ENCODE measurements around the gene UBE2H. TPM values are rescaled to one million over a fixed set of nuclear protein-coding genes. Genes with fewer than 3 reads are reported as not detected.

Gene UBE2H
- total RNA-seq, 3 donors from 2014 or later (not counting 1 experiment from before 2014, with no cell fraction given), result 80.9 to 86.9 (median 83.1) TPM

- intact Hi-C loops (cut with micrococcal nuclease), result no loop called here
- Mint-ChIP-seq H3K9me3 (no peaks in the 10 kb centered on the region), H3K27me3 (ENCODE audit: low read depth in 2 of 2) (peaks cover 0 to 5% of the 10 kb centered on the region in 2 donors), H3K4me3 (no peak overlapping the region), H3K36me3 (no peaks in the 10 kb centered on the region), H3K4me1 (no peaks in the 10 kb centered on the region), H3K27ac (no peak overlapping the region)
- Histone ChIP-seq H3K36me3 (ENCODE audit: control insufficient read depth, insufficient read depth, low read length) (no peaks in the 10 kb centered on the region), H3K9me3 (ENCODE audit: control insufficient read depth, insufficient read depth, low read length) (no peaks in the 10 kb centered on the region), H3K4me1 (ENCODE audit: control insufficient read depth, insufficient read depth, low read length) (no peaks in the 10 kb centered on the region), H3K27ac (ENCODE audit: low read length) (no peak overlapping the region), H3K4me3 (ENCODE audit: low read length) (no peak overlapping the region), H3K27me3 (ENCODE audit: control insufficient read depth, insufficient read depth, low read length) (no peaks in the 10 kb centered on the region)
- no peak for TF ChIP-seq CTCF (IDR thresholded peaks at IDR 0.05)
- no peak for ATAC-seq
- WGBS (ENCODE audit: insufficient coverage), result 92% methylated on average over 17 of the region's 17 CpGs
- no peak for DNase-seq
Observed at GRCh38 chr7:129803546-129804081, 149.1 kb downstream of the UBE2H start.

DNA sequence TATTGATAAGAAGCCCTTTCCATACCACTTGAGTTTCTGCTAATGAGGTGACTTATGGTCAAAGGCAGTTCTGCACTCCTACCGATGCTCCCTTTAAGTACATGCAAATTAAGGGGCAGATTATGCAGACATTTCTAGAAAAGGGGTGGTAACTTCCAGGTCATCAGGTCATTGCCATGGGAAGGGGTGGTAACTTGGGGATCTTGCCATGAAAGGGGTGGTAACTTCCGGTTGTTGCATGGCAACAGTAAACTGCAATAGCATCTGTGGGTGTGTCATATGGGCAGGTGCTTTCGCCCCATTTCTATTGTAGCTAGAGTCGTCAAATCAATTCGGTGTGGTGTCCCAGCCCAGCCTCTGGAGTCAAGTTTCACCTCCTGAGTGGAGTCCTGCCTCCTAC is 150.9 kb downstream of the UBE2H start:
- DNase-seq (no peak), ATAC-seq (no peak)
- Histone ChIP-seq H3K27me3 (ENCODE audit: control insufficient read depth, insufficient read depth, low read length) (no peaks in the 10 kb centered on the region), H3K27ac (ENCODE audit: low read length) (no peak overlapping the region), H3K4me1 (ENCODE audit: control insufficient read depth, insufficient read depth, low read length) (no peaks in the 10 kb centered on the region), H3K4me3 (ENCODE audit: low read length) (no peak overlapping the region), H3K36me3 (ENCODE audit: control insufficient read depth, insufficient read depth, low read length) (no peaks in the 10 kb centered on the region), H3K9me3 (ENCODE audit: control insufficient read depth, insufficient read depth, low read length) (no peaks in the 10 kb centered on the region)
- intact Hi-C loops (cut with micrococcal nuclease), result no loop called here
- Mint-ChIP-seq H3K4me1 (no peaks in the 10 kb centered on the region), H3K36me3 (no peaks in the 10 kb centered on the region), H3K27ac (no peak overlapping the region), H3K9me3 (no peaks in the 10 kb centered on the region), H3K27me3 (ENCODE audit: low read depth in 2 of 2) (peaks cover 0 to 5% of the 10 kb centered on the region in 2 donors), H3K4me3 (no peak overlapping the region)
- WGBS (ENCODE audit: insufficient coverage), result 74% methylated on average over 5 of the region's 5 CpGs
- no peak for TF ChIP-seq CTCF (IDR thresholded peaks at IDR 0.05)

GRCh38 chr7:129800901-129801300 is 151.9 kb downstream of the UBE2H start:
- no peak overlapping the region for H3K4me3 Mint-ChIP-seq
- H3K4me3 ChIP-seq (ENCODE audit: low read length), result no peak overlapping the region
- no peaks in the 10 kb centered on the region for H3K9me3 ChIP-seq (ENCODE audit: control insufficient read depth, insufficient read depth, low read length)
- H3K27me3 Mint-ChIP-seq (ENCODE audit: low read depth in 2 of 2), result peaks cover 0 to 5% of the 10 kb centered on the region in 2 donors
- DNase-seq (no peak), ATAC-seq (no peak)
- H3K4me1 ChIP-seq (ENCODE audit: control insufficient read depth, insufficient read depth, low read length), result no peaks in the 10 kb centered on the region
- no peaks in the 10 kb centered on the region for H3K4me1 Mint-ChIP-seq
- WGBS (ENCODE audit: insufficient coverage), result 90% methylated on average over 7 of the region's 7 CpGs
- H3K27me3 ChIP-seq (ENCODE audit: control insufficient read depth, insufficient read depth, low read length), result no peaks in the 10 kb centered on the region
- no peak for TF ChIP-seq CTCF (IDR thresholded peaks at IDR 0.05)
- no peaks in the 10 kb centered on the region for H3K9me3 Mint-ChIP-seq
- intact Hi-C loops (cut with micrococcal nuclease), result no loop called here
- H3K27ac ChIP-seq (ENCODE audit: low read length), result no peak overlapping the region
- H3K36me3 ChIP-seq (ENCODE audit: control insufficient read depth, insufficient read depth, low read length), result no peaks in the 10 kb centered on the region
- no peaks in the 10 kb centered on the region for H3K36me3 Mint-ChIP-seq
- H3K27ac Mint-ChIP-seq, result no peak overlapping the region

DNA sequence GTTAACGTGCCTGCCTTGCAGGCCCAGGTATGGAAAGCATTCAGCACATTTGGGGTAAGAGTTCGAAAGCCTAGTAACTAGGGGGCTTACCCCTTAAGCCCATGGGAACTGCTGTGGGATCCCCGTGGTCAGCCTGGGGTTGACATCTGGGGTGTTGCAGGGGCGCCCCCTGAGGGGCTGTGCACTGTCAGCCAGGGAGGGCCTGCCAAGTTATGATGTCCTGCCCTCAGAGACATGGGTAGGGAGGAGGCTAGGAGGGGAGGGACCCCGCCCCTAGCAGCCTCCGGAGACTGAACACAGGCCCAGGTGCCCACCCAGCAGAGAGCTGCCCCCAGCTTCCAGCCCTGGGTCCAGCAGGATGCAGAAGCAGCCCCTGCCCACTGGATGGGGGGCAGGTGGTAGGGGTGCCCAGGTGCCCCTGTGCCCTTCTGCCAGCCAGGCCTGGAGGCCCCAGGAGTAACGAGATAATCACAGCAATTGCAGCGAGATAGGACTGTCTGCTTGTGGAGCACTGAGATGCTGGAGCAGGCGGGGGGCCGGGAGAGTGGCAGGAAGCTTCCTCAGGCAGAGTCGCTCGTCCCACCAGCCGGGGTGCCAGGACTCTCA is 153.3 kb downstream of the UBE2H start:
- peaks cover 0 to 5% of the 10 kb centered on the region in 2 donors for H3K27me3 Mint-ChIP-seq (ENCODE audit: low read depth in 2 of 2)
- Histone ChIP-seq H3K4me3 (ENCODE audit: low read length) (no peak overlapping the region), H3K27me3 (ENCODE audit: control insufficient read depth, insufficient read depth, low read length) (no peaks in the 10 kb centered on the region), H3K36me3 (ENCODE audit: control insufficient read depth, insufficient read depth, low read length) (no peaks in the 10 kb centered on the region), H3K9me3 (ENCODE audit: control insufficient read depth, insufficient read depth, low read length) (no peaks in the 10 kb centered on the region), H3K27ac (ENCODE audit: low read length) (no peak overlapping the region), H3K4me1 (ENCODE audit: control insufficient read depth, insufficient read depth, low read length) (no peaks in the 10 kb centered on the region)
- H3K9me3 Mint-ChIP-seq, result no peaks in the 10 kb centered on the region
- DNase-seq (no peak), ATAC-seq (no peak)
- H3K27ac Mint-ChIP-seq, result no peak overlapping the region
- no peaks in the 10 kb centered on the region for H3K36me3 Mint-ChIP-seq
- intact Hi-C loops (cut with micrococcal nuclease), result no loop called here
- WGBS (ENCODE audit: insufficient coverage), result 82% methylated on average over 13 of the region's 13 CpGs
- no peak overlapping the region for H3K4me3 Mint-ChIP-seq
- H3K4me1 Mint-ChIP-seq, result no peaks in the 10 kb centered on the region
- TF ChIP-seq CTCF (IDR thresholded peaks at IDR 0.05), result no peak
